SK-N-SH (cell line): ENCODE measurements around the gene ADPRS. TPM values are rescaled to one million over a fixed set of nuclear protein-coding genes. Genes with fewer than 3 reads are reported as not detected.

ENCODE experiments used
- CTCF ChIA-PET: fragments of 300-600, 350-600 bp; formaldehyde crosslinking; extraction: SDS; loops from one replicate; lab custom pipeline; 2021; lab: Yijun Ruan, JAX
- POLR2A ChIA-PET: fragments of 350-600 bp; sonication (Branson Sonifier 250); formaldehyde crosslinking; extraction: SDS; loops from one replicate; lab custom pipeline; 2020; ENCODE audit warnings: antibody characterized with exemption, inconsistent platforms; lab: Yijun Ruan, JAX
- DNase-seq: peaks from one replicate; pipeline ENCODE4 v3.0.0; 2012
- H2AFZ ChIP-seq: fragments of 200-600 bp; sonication (generic); 2 replicates; pipeline ENCODE4 v1.8.1; 2016; ENCODE audit warnings: antibody characterized with exemption, mild to moderate bottlenecking, low read depth
- H3F3A ChIP-seq: fragments of 200-600 bp; sonication (generic); replicated peaks from 2 replicates; pipeline ENCODE3; 2016; ENCODE audit warnings: antibody characterized with exemption, mild to moderate bottlenecking; ENCODE audit not compliant: insufficient read depth
- H3K27ac ChIP-seq, 2 experiments: fragments of 200-500 bp in 1 of 2; fragments of 200-600 bp in 1 of 2; sonication (Bioruptor generic) in 1 of 2; sonication (generic), shearing (Covaris generic) in 1 of 2; 2 replicates each; pipeline versions ENCODE4 v1.5.1 to v1.6.1; 2014 to 2016; ENCODE audit warnings: low read depth in 2 of 2, inconsistent platforms in 1 of 2, low read length in 1 of 2, mild to moderate bottlenecking in 1 of 2, mixed read lengths in 1 of 2
- H3K27me3 ChIP-seq: fragments of 200-600 bp; sonication (generic), shearing (Covaris generic); 2 replicates; pipeline ENCODE4 v1.6.1; 2016; ENCODE audit warnings: mixed run types; ENCODE audit not compliant: insufficient read depth
- H3K36me3 ChIP-seq, 2 experiments: fragments of 200-500 bp in 1 of 2; fragments of 200-600 bp in 1 of 2; sonication (Bioruptor generic) in 1 of 2; sonication (generic) in 1 of 2; replicated peaks in 1 of 2; 2 replicates each; pipeline versions ENCODE3 to v1.5.1; 2014 to 2016; ENCODE audit warnings: low read length in 1 of 2, mild to moderate bottlenecking in 1 of 2; ENCODE audit not compliant: insufficient read depth in 2 of 2, control insufficient read depth in 1 of 2
- H3K4me1 ChIP-seq, 2 experiments: fragments of 200-500 bp in 1 of 2; fragments of 200-600 bp in 1 of 2; sonication (Bioruptor generic) in 1 of 2; sonication (generic), shearing (Covaris generic) in 1 of 2; 2 replicates each; pipeline versions ENCODE4 v1.5.1 to v1.6.1; 2014 to 2016; ENCODE audit warnings: low read depth in 1 of 2, low read length in 1 of 2, mixed run types in 1 of 2; ENCODE audit not compliant: insufficient read depth in 2 of 2, control insufficient read depth in 1 of 2
- H3K4me2 ChIP-seq: fragments of 200-600 bp; sonication (generic), shearing (Covaris generic); 2 replicates; pipeline ENCODE4 v1.6.1; 2017; ENCODE audit warnings: mixed run types
- H3K4me3 ChIP-seq, 2 experiments: fragments of 200-500 bp in 1 of 2; fragments of 200-600 bp in 1 of 2; sonication (Bioruptor generic) in 1 of 2; sonication (generic), shearing (Covaris generic) in 1 of 2; 2 replicates each; pipeline versions ENCODE4 v1.5.1 to v1.8.1; 2014 to 2016; ENCODE audit warnings: low read depth in 2 of 2, inconsistent platforms in 1 of 2, low read length in 1 of 2, mild to moderate bottlenecking in 1 of 2, mixed read lengths in 1 of 2, moderate library complexity in 1 of 2
- H3K79me2 ChIP-seq: fragments of 200-600 bp; sonication (generic); 2 replicates; pipeline ENCODE4 v1.8.1; 2017; ENCODE audit warnings: mild to moderate bottlenecking; ENCODE audit not compliant: insufficient read depth
- H3K9ac ChIP-seq: fragments of 200-600 bp; sonication (generic); 2 replicates; pipeline ENCODE4 v1.6.1; 2017; ENCODE audit warnings: mixed run types
- H3K9me2 ChIP-seq: fragments of 200-600 bp; sonication (generic); 2 replicates; pipeline ENCODE4 v1.6.1; 2017; ENCODE audit warnings: mixed run types
- H3K9me3 ChIP-seq: fragments of 200-600 bp; sonication (generic); 2 replicates; pipeline ENCODE4 v1.6.1; 2017; ENCODE audit warnings: mixed run types, mild to moderate bottlenecking, moderate library complexity
- H4K20me1 ChIP-seq: fragments of 200-600 bp; sonication (generic); 2 replicates; pipeline ENCODE4 v1.6.1; 2017; ENCODE audit warnings: mild to moderate bottlenecking, mixed run types; ENCODE audit not compliant: insufficient read depth
- CHD2 ChIP-seq: fragments of 150-350 bp; IDR thresholded peaks from 2 replicates; pipeline ENCODE4 v1.6.1; 2018; ENCODE audit warnings: low read length; ENCODE audit not compliant: partially characterized antibody
- EZH2phosphoT487 ChIP-seq: fragments of 200-600 bp; sonication (generic); IDR thresholded peaks from 2 replicates; pipeline ENCODE4 v1.6.1; 2017; ENCODE audit warnings: low read depth, mixed run types, mild to moderate bottlenecking, antibody characterized with exemption, moderate library complexity, borderline replicate concordance
- FOSL2 ChIP-seq: IDR thresholded peaks from 2 replicates; pipeline ENCODE4 v1.4.0; 2012; ENCODE audit warnings: low read depth, mild to moderate bottlenecking, moderate library complexity, borderline replicate concordance
- GABPA ChIP-seq: IDR thresholded peaks from 2 replicates; pipeline ENCODE4 v1.4.0; 2012; ENCODE audit warnings: low read depth, mild to moderate bottlenecking
- GATA2 ChIP-seq: sonication (generic); formaldehyde crosslinking; IDR thresholded peaks from 2 replicates; pipeline ENCODE4 v1.5.0; 2020; ENCODE audit warnings: mild to moderate bottlenecking, missing genetic modification reagents
- JUND ChIP-seq: IDR thresholded peaks from 2 replicates; pipeline ENCODE4 v1.4.0; 2012
- NFIC ChIP-seq: IDR thresholded peaks from 2 replicates; pipeline ENCODE4 v1.4.0; 2012; ENCODE audit warnings: borderline replicate concordance
- RAD21 ChIP-seq: IDR thresholded peaks from 2 replicates; pipeline ENCODE4 v1.6.1; 2012; ENCODE audit warnings: mild to moderate bottlenecking, low read length
- RCOR1 ChIP-seq: fragments of 150-350 bp; IDR thresholded peaks from 2 replicates; pipeline ENCODE4 v1.6.1; 2017; ENCODE audit warnings: antibody characterized with exemption, low read length
- RXRA ChIP-seq: IDR thresholded peaks from 2 replicates; pipeline ENCODE4 v1.4.0; 2012; ENCODE audit warnings: low read depth, mild to moderate bottlenecking, borderline replicate concordance
- SIN3A ChIP-seq: IDR thresholded peaks from 2 replicates; pipeline ENCODE4 v1.6.1; 2012; ENCODE audit warnings: low read depth, mild to moderate bottlenecking, low read length, moderate library complexity, borderline replicate concordance
- TCF12 ChIP-seq: IDR thresholded peaks from 2 replicates; pipeline ENCODE4 v1.4.0; 2012
- TEAD4 ChIP-seq: IDR thresholded peaks from 2 replicates; pipeline ENCODE4 v1.4.0; 2012; ENCODE audit warnings: mild to moderate bottlenecking, borderline replicate concordance; ENCODE audit not compliant: insufficient read depth
- WGBS: methylation state at CpG from one replicate; pipeline ENCODE4 v1.1.6; 2017; ENCODE audit warnings: low lambda C conversion rate; 5-methylcytosine and 5-hydroxymethylcytosine counted together
- polyA plus RNA-seq, 3 experiments: library from polyadenylated mRNA; depleted of rRNA; stranded (reverse); fragments of >200 nt; gene quantifications; 2 replicates each; pipeline ENCODE4 v1.2.3, GENCODE V29; 2012
- TF ChIP-seq, protein P1 (sequence below): fragments of 150-350 bp; IDR thresholded peaks from 2 replicates; pipeline ENCODE4 v1.6.1; 2017; ENCODE audit warnings: antibody characterized with exemption, low read length, low read depth, borderline replicate concordance
- TF ChIP-seq, protein P2 (sequence below): IDR thresholded peaks from 2 replicates; pipeline ENCODE4; 2012

Gene ADPRS
- polyA plus RNA-seq, 1 of the 3 experiments (the other 2 are of a cell fraction): 54.2 TPM

DNA sequence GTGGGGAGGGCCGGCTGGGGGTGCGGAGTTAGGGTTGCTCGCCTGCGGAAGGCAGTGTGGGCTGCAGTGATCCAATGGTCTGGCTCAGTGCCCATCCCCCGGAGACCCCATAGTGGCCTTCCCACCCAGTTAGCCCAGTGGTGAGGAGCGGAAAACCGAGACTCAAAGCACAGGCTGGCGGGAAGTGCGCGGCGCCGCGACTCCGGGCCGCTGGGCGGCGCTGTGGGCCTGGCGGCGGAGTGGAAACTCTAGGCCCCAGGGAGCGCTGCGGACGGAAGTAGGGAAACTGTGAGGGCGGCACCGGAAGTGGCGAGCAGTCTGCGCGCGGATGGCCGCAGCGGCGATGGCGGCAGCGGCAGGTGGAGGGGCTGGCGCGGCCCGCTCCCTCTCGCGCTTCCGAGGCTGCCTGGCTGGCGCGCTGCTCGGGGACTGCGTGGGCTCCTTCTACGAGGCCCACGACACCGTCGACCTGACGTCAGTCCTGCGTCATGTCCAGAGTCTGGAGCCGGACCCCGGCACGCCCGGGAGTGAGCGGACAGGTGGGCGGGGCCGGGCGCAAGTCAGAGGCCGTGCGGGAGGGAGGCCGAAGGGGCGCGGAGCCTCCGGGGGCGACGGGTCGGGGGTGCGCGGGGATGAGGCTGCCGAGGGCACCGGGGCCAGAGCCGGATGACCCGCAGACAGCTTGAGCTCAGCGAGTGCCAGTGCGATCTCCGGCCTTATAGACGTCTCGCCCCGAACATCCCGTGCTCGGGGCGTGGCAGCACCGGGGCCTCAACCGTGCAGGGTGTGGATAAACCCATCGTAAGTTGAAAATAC lies at the start of gene ADPRS (continued):
- TF ChIP-seq, protein P1, sequence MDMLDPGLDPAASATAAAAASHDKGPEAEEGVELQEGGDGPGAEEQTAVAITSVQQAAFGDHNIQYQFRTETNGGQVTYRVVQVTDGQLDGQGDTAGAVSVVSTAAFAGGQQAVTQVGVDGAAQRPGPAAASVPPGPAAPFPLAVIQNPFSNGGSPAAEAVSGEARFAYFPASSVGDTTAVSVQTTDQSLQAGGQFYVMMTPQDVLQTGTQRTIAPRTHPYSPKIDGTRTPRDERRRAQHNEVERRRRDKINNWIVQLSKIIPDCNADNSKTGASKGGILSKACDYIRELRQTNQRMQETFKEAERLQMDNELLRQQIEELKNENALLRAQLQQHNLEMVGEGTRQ: no peak
- TF ChIP-seq TCF12 (peak; percentile 32; the same call in 1 of the 2 replicates), RCOR1 (peak; percentile 43; the same call in 1 of the 2 replicates), GATA2 (CRISPR knock-in tag) (no peak), GABPA (peak; percentile 96), FOSL2 (no peak; the same call in 1 of the 2 replicates), RXRA (no peak), TEAD4 (no peak), NFIC (no peak; the same call in 1 of the 2 replicates), RAD21 (peak; percentile 43), EZH2phosphoT487 (no peak), JUND (no peak)
- TF ChIP-seq, protein P2, sequence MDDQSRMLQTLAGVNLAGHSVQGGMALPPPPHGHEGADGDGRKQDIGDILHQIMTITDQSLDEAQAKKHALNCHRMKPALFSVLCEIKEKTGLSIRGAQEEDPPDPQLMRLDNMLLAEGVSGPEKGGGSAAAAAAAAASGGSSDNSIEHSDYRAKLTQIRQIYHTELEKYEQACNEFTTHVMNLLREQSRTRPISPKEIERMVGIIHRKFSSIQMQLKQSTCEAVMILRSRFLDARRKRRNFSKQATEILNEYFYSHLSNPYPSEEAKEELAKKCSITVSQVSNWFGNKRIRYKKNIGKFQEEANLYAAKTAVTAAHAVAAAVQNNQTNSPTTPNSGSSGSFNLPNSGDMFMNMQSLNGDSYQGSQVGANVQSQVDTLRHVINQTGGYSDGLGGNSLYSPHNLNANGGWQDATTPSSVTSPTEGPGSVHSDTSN: peak; percentile 38; the same call in 1 of the 2 replicates

DNA sequence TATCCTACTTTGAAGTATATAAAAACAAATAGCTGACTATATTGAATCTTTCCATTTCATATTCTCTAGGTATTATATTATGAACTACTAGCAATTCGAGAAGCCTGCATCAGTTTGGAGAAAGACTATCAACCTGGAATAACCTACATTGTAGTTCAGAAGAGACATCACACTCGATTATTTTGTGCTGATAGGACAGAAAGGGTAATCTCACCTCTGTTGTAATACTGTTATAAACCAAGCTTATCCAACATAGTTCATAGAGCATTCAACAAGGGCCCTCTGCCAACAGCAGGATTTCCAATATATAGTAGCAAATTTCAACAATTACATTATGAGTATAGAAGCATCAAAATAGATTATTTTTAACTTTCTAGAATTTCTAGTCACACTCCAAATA lies 48.5 kb upstream of the ADPRS start:
- Histone ChIP-seq H3K4me2 (no peak overlapping the region), H3K9me3 (no peaks in the 10 kb centered on the region), H3K36me3 (peaks cover 44 to 49% of the 10 kb centered on the region in 2 experiments), H2AFZ (no peak overlapping the region), H3K4me1 (no peaks in the 10 kb centered on the region), H3K4me3 (no peak overlapping the region), H3K9me2 (no peaks in the 10 kb centered on the region), H3K9ac (no peak overlapping the region), H3K79me2 (no peaks in the 10 kb centered on the region), H3K27ac (no peak overlapping the region), H3K27me3 (no peaks in the 10 kb centered on the region), H4K20me1 (no peaks in the 10 kb centered on the region), H3F3A (peaks cover 5% of the 10 kb centered on the region)
- ChIA-PET POLR2A (no interaction called here), CTCF (no interaction called here)
- DNase-seq: no peak
- TF ChIP-seq TEAD4: no peak
- TF ChIP-seq SIN3A: no peak
- no peak for TF ChIP-seq CHD2
- WGBS: 66% methylated on average over 2 of the region's 2 CpGs
